Measurements from ENCODE around the gene F5. TPM values are rescaled to one million over a fixed set of nuclear protein-coding genes. Genes with fewer than 3 reads are reported as not detected.

Gene F5
- total and polyA plus RNA-seq, 2 donors (not counting 1 experiment from before 2014, with no cell fraction given), result under 0.01 TPM; not detected in 1

DNA sequence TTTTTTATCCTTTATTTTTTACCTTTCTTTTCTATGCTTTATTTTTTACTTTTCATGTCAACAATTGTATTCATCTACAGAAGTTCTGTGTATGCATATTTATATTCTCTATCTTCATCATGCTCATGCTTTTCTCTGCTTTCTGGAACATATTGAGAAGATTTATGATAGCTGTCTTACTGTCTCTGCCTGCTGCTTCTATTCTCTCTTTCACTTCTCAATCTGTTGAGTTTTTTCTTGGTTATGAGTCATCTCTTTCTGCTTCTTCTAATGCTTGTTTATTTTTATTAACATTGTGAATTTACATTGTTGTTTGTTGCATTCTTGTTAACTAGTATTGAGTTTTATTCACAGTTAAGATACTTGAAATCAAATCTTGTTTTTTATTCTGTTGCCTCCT is 22.6 kb downstream of the F5 start:
- no peak overlapping the region for H3K4me2 ChIP-seq (ENCODE audit: extremely low read depth, insufficient read depth, low read length)
- no peaks in the 10 kb centered on the region for H3K4me1 ChIP-seq (ENCODE audit: control insufficient read depth, extremely low read depth, insufficient read depth, low read length)
- no peaks in the 10 kb centered on the region for H3K36me3 ChIP-seq (ENCODE audit: control insufficient read depth, insufficient read depth, low read length)
- H3K9me3 ChIP-seq (ENCODE audit: control insufficient read depth, insufficient read depth, low read depth, low read length), result no peaks in the 10 kb centered on the region
- TF ChIP-seq, protein P1, sequence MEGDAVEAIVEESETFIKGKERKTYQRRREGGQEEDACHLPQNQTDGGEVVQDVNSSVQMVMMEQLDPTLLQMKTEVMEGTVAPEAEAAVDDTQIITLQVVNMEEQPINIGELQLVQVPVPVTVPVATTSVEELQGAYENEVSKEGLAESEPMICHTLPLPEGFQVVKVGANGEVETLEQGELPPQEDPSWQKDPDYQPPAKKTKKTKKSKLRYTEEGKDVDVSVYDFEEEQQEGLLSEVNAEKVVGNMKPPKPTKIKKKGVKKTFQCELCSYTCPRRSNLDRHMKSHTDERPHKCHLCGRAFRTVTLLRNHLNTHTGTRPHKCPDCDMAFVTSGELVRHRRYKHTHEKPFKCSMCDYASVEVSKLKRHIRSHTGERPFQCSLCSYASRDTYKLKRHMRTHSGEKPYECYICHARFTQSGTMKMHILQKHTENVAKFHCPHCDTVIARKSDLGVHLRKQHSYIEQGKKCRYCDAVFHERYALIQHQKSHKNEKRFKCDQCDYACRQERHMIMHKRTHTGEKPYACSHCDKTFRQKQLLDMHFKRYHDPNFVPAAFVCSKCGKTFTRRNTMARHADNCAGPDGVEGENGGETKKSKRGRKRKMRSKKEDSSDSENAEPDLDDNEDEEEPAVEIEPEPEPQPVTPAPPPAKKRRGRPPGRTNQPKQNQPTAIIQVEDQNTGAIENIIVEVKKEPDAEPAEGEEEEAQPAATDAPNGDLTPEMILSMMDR (conservative IDR thresholded peaks at IDR 0.05 in 1 of 2, IDR thresholded peaks at IDR 0.05 in 1 of 2; ENCODE audit: low read depth in 1 of 2, low read length in 2 of 2), result no peak
- TF ChIP-seq EZH2 (IDR thresholded peaks at IDR 0.05; ENCODE audit: low read length, missing control alignments), result no peak
- no peak overlapping the region for H3K9ac ChIP-seq (ENCODE audit: insufficient read depth, low read length)
- H2AFZ ChIP-seq (ENCODE audit: low read length), result no peak overlapping the region
- no peak for DNase-seq (ENCODE audit: low read depth in 2 of 2)
- H3K27me3 ChIP-seq (ENCODE audit: control insufficient read depth, insufficient read depth, low read length), result no peaks in the 10 kb centered on the region
- no peak overlapping the region for H3K4me3 ChIP-seq (replicated peaks in 1 of 4; ENCODE audit: control extremely low read depth in 1 of 4, insufficient read depth in 1 of 4, low read depth in 3 of 4, low read length in 4 of 4)
- H3K79me2 ChIP-seq (ENCODE audit: control insufficient read depth, insufficient read depth, low read length), result no peaks in the 10 kb centered on the region
- H3K27ac ChIP-seq (ENCODE audit: insufficient read depth, low read length), result no peak overlapping the region
- H4K20me1 ChIP-seq (ENCODE audit: control insufficient read depth, extremely low read depth, insufficient read depth, low read length), result no peaks in the 10 kb centered on the region

DNA sequence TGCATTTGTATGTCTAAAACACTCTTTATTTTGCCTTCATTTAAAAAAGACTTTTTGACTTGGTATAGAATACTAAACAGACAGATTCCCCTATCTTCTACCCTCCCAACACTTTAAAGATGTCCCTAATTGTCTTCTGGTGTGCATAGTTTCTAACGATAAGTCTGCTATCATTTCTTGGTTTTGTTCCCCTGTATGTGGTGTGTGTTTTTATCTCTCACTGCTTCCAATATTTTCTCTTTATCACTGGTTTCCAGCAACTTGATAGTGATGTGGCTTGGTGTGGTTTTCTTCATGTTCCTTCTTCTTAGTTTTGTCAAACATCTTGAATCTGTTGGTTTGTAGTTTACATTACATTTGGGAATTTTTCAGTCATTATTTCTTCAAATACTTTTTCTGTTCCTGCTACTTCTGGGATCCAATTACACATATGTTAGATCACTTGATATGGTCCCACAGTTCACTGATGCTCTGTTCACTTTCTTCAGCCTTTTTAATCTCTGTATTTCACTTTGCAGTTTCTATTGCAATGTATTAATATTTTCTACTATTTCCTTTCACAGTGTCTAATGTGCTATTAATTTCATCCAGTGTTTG is 23.2 kb downstream of the F5 start:
- Histone ChIP-seq H3K9me3 (ENCODE audit: control insufficient read depth, insufficient read depth, low read depth, low read length) (no peaks in the 10 kb centered on the region), H3K4me1 (ENCODE audit: control insufficient read depth, extremely low read depth, insufficient read depth, low read length) (no peaks in the 10 kb centered on the region), H3K27ac (ENCODE audit: insufficient read depth, low read length) (no peak overlapping the region), H3K36me3 (ENCODE audit: control insufficient read depth, insufficient read depth, low read length) (no peaks in the 10 kb centered on the region), H3K4me3 (replicated peaks in 1 of 4; ENCODE audit: control extremely low read depth in 1 of 4, insufficient read depth in 1 of 4, low read depth in 3 of 4, low read length in 4 of 4) (no peak overlapping the region), H3K27me3 (ENCODE audit: control insufficient read depth, insufficient read depth, low read length) (no peaks in the 10 kb centered on the region), H3K4me2 (ENCODE audit: extremely low read depth, insufficient read depth, low read length) (no peak overlapping the region), H4K20me1 (ENCODE audit: control insufficient read depth, extremely low read depth, insufficient read depth, low read length) (no peaks in the 10 kb centered on the region), H2AFZ (ENCODE audit: low read length) (no peak overlapping the region), H3K9ac (ENCODE audit: insufficient read depth, low read length) (no peak overlapping the region), H3K79me2 (ENCODE audit: control insufficient read depth, insufficient read depth, low read length) (no peaks in the 10 kb centered on the region)
- TF ChIP-seq, protein P1 (conservative IDR thresholded peaks at IDR 0.05 in 1 of 2, IDR thresholded peaks at IDR 0.05 in 1 of 2; ENCODE audit: low read depth in 1 of 2, low read length in 2 of 2), result no peak
- no peak for TF ChIP-seq EZH2 (IDR thresholded peaks at IDR 0.05; ENCODE audit: low read length, missing control alignments)
- DNase-seq (ENCODE audit: low read depth in 2 of 2), result no peak

DNA sequence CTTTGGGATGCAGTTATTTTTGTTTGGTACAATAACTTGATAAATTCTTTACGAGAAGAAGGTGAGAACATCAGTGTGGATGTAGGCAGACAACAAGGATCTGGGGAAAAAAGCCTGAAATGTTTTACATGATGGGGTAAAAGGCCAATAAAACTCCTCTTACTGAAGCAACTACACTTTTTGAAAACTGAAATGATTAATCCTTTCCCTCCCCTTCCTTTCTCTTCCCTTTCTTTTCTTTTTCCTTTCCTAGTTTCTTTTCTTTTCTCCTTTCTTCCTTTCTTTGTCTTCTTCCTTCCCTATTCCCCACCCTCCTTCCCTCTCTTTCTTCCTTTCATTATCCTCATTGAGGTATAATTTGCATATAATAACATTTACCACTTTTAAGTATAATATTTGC is 24.6 kb downstream of the F5 start:
- DNase-seq (ENCODE audit: low read depth in 2 of 2), result no peak
- H3K4me1 ChIP-seq (ENCODE audit: control insufficient read depth, extremely low read depth, insufficient read depth, low read length), result no peaks in the 10 kb centered on the region
- no peak for TF ChIP-seq EZH2 (IDR thresholded peaks at IDR 0.05; ENCODE audit: low read length, missing control alignments)
- TF ChIP-seq, protein P1 (conservative IDR thresholded peaks at IDR 0.05 in 1 of 2, IDR thresholded peaks at IDR 0.05 in 1 of 2; ENCODE audit: low read depth in 1 of 2, low read length in 2 of 2), result no peak
- H3K4me3 ChIP-seq (replicated peaks in 1 of 4; ENCODE audit: control extremely low read depth in 1 of 4, insufficient read depth in 1 of 4, low read depth in 3 of 4, low read length in 4 of 4), result no peak overlapping the region
- H3K79me2 ChIP-seq (ENCODE audit: control insufficient read depth, insufficient read depth, low read length), result no peaks in the 10 kb centered on the region
- no peaks in the 10 kb centered on the region for H3K27me3 ChIP-seq (ENCODE audit: control insufficient read depth, insufficient read depth, low read length)
- H3K9me3 ChIP-seq (ENCODE audit: control insufficient read depth, insufficient read depth, low read depth, low read length), result no peaks in the 10 kb centered on the region
- no peaks in the 10 kb centered on the region for H4K20me1 ChIP-seq (ENCODE audit: control insufficient read depth, extremely low read depth, insufficient read depth, low read length)
- no peak overlapping the region for H3K27ac ChIP-seq (ENCODE audit: insufficient read depth, low read length)
- no peak overlapping the region for H2AFZ ChIP-seq (ENCODE audit: low read length)
- H3K9ac ChIP-seq (ENCODE audit: insufficient read depth, low read length), result no peak overlapping the region
- no peaks in the 10 kb centered on the region for H3K36me3 ChIP-seq (ENCODE audit: control insufficient read depth, insufficient read depth, low read length)
- no peak overlapping the region for H3K4me2 ChIP-seq (ENCODE audit: extremely low read depth, insufficient read depth, low read length)
